IPS-18a (cell line): ENCODE results near the gene MVD.
A peak's percentile ranks its signal among the peaks of the same experiment; 100 is the strongest.

Source experiments
- H3K27ac ChIP-seq: one replicate; pipeline ENCODE4 v1.5.1; 2013; ENCODE audit warnings: low read length
- H3K27me3 ChIP-seq: one replicate; pipeline ENCODE4 v1.6.1; 2013; ENCODE audit warnings: mild to moderate bottlenecking, low read length; ENCODE audit not compliant: control insufficient read depth, insufficient read depth
- H3K36me3 ChIP-seq: one replicate; pipeline ENCODE4 v1.6.1; 2013; ENCODE audit warnings: low read depth, low read length; ENCODE audit not compliant: control insufficient read depth
- H3K4me1 ChIP-seq: one replicate; pipeline ENCODE4 v1.6.1; 2013; ENCODE audit warnings: low read depth, low read length; ENCODE audit not compliant: control insufficient read depth
- H3K4me3 ChIP-seq: one replicate; pipeline ENCODE4 v1.5.1; 2013; ENCODE audit warnings: low read length
- H3K9ac ChIP-seq: one replicate; pipeline ENCODE4 v1.6.1; 2013; ENCODE audit warnings: mild to moderate bottlenecking, low read length, moderate library complexity
- H3K9me3 ChIP-seq: one replicate; pipeline ENCODE4 v1.6.1; 2013; ENCODE audit warnings: low read depth, low read length; ENCODE audit not compliant: control insufficient read depth

MVD gene

DNA sequence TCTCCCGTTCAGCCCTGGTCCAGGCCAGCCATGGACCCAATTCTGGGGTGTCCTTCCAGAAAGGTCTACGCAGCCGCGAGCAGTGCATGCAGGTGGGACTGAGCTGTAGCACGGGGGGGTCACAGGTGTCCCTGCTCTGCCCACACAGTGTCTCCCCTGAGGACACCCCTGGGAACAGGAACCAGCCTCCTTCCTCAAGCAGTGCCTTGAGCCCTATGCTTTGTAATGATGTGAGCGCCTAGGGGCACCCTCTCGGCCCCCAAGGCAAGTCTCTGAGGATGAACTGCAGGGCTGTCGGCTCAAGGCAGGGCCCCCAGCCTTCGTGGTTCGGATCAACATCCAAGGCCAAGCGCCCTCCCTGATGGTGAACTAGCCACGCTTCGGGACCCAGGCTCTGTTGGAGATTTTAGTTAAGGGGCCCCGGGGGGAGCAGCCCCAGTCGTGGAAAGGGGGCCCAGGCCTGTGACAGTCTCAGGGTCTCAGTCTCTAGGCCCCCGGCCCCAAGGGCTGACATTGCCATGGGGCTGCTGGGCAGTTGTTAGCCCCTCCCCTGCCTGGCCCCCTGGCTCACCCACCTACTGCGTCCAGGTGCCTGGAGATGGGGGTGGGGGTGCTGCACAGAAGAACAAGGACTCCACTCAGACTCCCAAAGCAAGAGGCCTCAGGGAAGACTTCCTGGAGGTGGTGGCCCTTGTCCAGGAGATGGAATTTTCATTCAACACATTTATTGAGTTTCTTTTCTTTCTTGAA lies 22.2 kb downstream of the MVD start:
- Histone ChIP-seq H3K4me1 (peaks cover 16% of the 10 kb centered on the region), H3K9ac (no peak overlapping the region), H3K27me3 (peaks cover 6% of the 10 kb centered on the region), H3K9me3 (no peaks in the 10 kb centered on the region), H3K36me3 (no peaks in the 10 kb centered on the region), H3K4me3 (no peak overlapping the region), H3K27ac (no peak overlapping the region)

DNA sequence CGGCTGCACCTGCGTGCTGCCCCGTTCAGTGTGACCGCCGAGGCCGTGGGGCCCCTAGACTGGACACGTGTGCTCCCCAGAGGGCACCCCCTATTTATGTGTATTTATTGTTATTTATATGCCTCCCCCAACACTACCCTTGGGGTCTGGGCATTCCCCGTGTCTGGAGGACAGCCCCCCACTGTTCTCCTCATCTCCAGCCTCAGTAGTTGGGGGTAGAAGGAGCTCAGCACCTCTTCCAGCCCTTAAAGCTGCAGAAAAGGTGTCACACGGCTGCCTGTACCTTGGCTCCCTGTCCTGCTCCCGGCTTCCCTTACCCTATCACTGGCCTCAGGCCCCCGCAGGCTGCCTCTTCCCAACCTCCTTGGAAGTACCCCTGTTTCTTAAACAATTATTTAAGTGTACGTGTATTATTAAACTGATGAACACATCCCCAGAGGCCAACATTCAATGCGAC lies 22.8 kb downstream of the MVD start:
- Histone ChIP-seq H3K9ac (no peak overlapping the region), H3K27ac (no peak overlapping the region), H3K4me1 (peaks cover 16% of the 10 kb centered on the region), H3K4me3 (no peak overlapping the region), H3K36me3 (no peaks in the 10 kb centered on the region), H3K9me3 (no peaks in the 10 kb centered on the region), H3K27me3 (peaks cover 10% of the 10 kb centered on the region)

DNA sequence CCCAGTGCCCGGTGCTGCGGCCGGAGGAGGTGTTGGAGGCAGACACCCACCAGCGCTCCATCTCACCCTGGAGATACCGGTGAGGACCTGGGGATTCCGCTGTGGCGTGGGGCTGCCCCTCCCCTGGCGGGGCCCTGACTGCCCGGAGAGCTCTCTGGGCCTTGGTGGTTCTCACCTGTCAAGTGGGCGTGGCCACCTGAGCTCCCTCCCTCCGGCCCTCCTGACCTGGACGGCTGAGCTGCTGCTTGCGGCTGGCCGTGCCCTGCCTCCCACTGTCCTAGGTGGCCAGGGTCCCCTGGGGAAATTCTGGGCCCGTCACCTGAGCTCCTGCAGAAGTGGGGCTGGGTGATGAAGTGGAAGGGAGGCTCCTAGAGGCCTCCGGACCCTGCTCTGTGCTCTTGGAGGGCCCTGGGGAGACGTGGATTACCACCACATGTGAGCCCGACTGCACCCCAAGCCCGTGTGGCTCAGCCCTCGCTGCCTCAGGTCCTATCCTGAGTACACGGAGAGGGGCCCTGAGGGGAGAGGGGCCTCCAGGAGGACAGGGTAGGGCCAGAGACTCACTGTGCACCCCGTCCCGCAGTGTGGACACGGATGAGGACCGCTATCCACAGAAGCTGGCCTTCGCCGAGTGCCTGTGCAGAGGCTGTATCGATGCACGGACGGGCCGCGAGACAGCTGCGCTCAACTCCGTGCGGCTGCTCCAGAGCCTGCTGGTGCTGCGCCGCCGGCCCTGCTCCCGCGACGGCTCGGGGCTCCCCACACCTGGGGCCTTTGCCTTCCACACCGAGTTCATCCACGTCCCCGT lies 23.5 kb downstream of the MVD start:
- peaks cover 12% of the 10 kb centered on the region for H3K27me3 ChIP-seq
- H3K27ac ChIP-seq = no peak overlapping the region
- no peak overlapping the region for H3K9ac ChIP-seq
- H3K36me3 ChIP-seq = no peaks in the 10 kb centered on the region
- H3K9me3 ChIP-seq = no peaks in the 10 kb centered on the region
- no peak overlapping the region for H3K4me3 ChIP-seq
- peaks cover 16% of the 10 kb centered on the region for H3K4me1 ChIP-seq

DNA sequence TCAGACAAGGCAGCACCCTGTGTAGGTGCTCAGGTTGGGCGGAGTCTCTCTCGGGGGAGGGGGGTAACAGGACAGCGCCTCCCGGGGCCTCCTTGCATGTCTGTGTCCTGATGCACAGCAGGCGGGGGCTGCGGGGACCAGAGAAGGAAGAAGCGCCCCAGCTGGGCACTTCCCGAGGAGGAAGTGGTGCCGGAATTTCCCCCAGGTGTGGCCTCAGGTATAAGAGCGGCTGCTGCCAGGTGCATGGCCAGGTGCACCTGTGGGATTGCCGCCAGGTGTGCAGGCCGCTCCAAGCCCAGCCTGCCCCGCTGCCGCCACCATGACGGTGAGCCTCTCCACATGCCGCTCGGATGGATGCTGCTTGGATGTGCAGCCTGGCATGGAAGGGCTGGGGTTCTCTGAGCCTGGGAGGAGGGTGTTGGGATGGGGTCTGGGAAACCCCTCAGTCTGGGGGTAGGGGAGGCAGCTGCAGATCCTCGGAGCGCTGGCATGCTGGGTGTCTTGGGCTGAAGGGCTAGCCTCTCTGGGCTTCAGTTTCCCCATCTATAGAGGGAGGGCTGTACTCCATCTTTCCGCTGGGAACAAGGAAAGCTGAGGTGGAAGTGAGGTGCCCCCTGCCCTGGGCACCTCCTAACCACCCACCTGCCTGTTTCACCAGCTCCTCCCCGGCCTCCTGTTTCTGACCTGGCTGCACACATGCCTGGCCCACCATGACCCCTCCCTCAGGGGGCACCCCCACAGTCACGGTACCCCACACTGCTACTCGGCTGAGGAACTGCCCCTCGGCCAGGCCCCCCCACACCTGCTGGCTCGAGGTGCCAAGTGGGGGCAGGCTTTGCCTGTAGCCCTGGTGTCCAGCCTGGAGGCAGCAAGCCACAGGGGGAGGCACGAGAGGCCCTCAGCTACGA lies 24.3 kb downstream of the MVD start, which contains the start of gene IL17C:
Gene IL17C (plus strand): TSS at position 250 of the 908 bp plus-strand sequence. CDS start 70 bp downstream, at position 320.
- Histone ChIP-seq H3K9me3 (no peaks in the 10 kb centered on the region), H3K36me3 (no peaks in the 10 kb centered on the region), H3K27ac (no peak within 1 kb of the TSS), H3K4me3 (no peak within 1 kb of the TSS), H3K9ac (no peak within 1 kb of the TSS), H3K4me1 (peaks cover 19% of the 10 kb centered on the region), H3K27me3 (peaks cover 12% of the 10 kb centered on the region)

DNA sequence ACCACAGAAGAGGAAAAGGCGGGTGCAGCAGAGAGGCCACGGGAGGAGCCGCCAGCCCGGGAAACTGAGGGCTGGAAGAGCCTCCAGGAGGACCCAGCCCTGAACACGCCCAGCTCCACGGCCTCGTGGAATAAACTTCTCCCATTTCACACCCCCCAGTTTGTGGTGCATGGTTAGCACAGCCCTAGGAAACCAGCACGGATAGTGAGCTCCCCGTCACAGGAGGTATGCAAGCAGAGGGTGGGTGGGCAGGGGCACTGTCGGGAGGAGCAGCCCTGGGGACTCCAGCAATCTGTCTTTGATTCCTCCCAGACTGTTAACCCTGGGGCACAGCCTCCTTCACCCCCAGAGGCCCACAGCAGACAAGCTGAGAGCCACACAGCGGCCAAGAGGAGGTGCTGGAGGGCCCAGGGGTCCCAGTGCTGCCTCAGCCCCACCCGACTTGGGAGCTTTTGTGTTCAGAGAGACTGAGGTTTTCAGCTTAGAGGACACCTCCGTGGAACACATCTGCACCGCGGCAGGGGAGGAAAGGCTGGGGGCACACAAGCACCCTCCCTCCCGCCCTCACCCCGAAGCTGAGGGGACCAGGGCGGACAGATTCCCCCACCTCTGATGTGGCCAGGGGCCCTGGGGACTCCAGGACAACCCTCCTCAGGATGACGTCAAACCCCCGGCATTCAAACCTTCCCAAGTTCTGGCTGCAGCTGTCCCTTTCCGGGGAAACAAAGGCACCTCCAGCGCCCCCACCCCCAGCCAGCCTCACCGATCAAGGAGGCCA lies 26.2 kb downstream of the MVD start:
- Histone ChIP-seq H3K4me1 (peaks cover 19% of the 10 kb centered on the region), H3K27me3 (peaks cover 12% of the 10 kb centered on the region), H3K36me3 (no peaks in the 10 kb centered on the region), H3K4me3 (no peak overlapping the region), H3K9ac (no peak overlapping the region), H3K9me3 (no peaks in the 10 kb centered on the region), H3K27ac (no peak overlapping the region)

DNA sequence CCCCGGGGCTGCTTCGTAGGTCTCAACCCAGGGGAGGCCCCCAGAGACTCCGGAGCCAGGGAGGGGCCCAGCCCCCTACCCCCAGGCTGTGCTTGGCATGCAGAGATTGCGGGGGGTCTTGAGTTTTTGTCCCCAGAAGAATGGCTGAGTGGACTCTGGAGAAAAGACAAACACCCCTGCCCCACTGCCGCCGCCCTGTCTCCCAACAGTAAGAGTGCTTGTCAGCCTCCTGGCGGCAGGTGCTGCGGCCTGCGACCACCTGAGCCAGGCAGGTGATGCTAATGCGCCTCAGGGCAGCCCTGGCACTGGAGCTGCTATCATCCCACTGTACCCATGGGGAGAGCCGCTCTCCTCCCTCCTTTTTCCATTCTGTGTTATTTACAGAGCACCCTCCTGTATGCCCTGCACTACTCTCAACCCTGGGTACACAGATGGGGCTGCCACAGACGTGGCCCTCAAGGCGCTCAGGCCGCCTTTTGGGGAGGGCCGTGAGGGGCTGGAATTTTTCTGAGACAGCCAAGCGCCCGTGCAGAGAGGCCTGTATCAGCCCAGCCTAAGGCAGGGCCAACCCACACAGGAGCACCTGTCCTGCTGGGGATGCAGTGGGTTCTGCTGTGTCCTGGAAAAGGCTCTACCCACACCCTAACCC lies 27.1 kb downstream of the MVD start:
- H3K36me3 ChIP-seq = no peaks in the 10 kb centered on the region
- H3K27me3 ChIP-seq = peaks cover 12% of the 10 kb centered on the region

DNA sequence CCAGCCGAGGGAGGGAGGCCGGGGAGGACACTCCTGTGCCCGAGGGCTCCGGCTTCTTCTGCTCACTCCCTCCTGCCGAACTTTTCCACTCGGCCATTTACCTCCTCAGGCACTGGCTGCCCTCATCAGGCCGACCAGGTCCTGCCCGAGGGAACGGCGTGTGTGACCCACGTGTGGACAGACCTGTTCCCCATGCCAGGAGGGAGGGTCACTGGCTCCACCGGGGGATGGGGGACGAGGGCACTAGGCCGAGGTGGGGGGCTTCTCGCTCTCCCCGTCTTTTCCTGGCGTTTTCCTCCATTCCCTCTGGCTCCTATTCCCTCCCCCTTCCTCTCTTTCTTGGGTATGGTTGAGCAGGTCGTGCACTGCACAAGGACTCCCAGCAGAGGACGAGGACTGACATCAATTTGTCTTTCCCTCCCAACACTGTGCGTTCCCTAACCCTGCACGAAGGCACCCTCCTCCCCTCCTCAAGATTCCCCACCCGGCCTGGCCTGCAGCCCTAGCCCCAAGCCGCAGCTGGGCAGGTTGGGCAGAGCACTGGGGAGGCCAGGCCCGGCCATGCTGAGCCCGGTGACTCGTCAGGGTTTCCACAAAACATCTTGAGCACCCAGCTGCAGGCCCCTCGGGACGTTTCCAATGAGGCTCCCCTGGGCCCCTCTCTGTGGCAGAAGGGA lies 27.8 kb downstream of the MVD start:
- H3K9ac ChIP-seq = no peak overlapping the region
- peaks cover 6% of the 10 kb centered on the region for H3K27me3 ChIP-seq
- H3K36me3 ChIP-seq = peaks cover 3% of the 10 kb centered on the region
- peaks cover 19% of the 10 kb centered on the region for H3K4me1 ChIP-seq
- H3K4me3 ChIP-seq = peak overlapping the region; percentile 61
- H3K27ac ChIP-seq = no peak overlapping the region
- no peaks in the 10 kb centered on the region for H3K9me3 ChIP-seq

More for the DNA sequence above, 27.1 kb downstream of the MVD start:
- no peaks in the 10 kb centered on the region for H3K9me3 ChIP-seq
- H3K4me1 ChIP-seq = peaks cover 19% of the 10 kb centered on the region
- no peak overlapping the region for H3K27ac ChIP-seq
- no peak overlapping the region for H3K4me3 ChIP-seq
- H3K9ac ChIP-seq = no peak overlapping the region

DNA sequence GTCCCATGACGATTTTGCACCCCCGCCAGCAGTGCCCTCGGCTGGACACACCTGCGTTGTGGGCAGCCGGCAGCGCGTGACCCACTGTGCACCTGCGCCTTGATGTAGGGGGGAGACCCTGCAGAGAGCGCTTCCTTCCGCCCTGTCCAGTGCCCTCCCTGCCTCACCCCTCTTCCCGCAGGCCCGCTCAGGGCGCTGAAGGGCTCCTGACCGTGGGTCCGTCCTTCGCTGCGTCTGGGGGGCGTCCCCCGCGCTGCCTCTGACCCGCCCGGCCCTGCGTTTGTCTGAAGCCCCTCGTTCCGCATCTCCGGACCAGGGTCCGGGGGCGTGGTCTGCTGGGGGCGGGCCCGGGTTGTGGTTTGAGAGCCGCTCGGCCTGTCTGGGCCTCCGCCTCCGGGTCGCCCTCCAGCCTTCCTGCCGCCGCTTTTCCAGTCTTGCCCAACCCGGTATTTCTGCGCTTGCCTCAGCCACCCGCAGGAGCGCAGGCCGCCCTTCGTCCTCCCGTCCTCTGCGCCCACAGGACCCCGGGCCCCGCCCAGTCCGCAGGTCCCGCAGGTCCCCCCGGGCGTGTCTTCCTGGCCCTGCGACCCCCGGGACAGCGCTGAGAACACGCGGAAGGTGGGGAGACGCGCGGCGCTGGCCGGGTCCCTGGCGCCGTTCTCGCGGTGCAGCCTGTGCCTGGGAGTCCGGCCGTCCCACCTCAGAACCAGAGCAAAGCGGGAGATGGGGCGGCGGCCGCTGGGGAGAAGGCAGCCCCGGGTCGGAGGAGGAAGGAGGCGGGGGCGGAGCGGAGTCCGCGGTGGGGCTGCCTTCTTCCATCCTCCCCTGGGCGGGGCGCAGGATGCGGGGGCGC lies 28.5 kb downstream of the MVD start:
- Histone ChIP-seq H3K9me3 (no peaks in the 10 kb centered on the region), H3K9ac (no peak overlapping the region), H3K4me3 (peak overlapping the region; percentile 61), H3K27me3 (peaks cover 6% of the 10 kb centered on the region), H3K27ac (no peak overlapping the region), H3K36me3 (peaks cover 9% of the 10 kb centered on the region), H3K4me1 (peaks cover 16% of the 10 kb centered on the region)

DNA sequence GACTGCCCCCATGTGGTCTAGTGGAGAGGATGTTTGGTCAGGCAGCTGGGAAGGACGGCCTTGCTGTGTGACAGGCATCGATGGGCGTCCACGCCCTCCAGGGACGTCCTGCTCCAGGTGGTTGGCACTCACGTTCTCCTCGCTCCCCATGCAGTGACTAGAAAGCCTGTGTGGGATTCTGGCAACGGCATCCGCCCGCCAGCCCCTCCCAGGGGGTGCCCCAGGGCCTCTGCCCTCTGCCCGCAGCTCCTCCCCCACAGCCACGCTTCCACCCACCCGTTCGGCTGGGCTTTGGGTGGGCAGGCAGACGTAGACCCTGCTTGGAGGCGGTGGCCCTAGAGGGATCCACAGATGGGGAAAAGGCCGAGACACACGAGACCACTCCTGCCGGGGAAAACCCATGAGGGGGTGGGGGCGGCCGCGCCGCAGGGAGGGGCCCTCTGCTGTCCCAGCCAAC lies 29.2 kb downstream of the MVD start:
- Histone ChIP-seq H3K9ac (no peak overlapping the region), H3K4me3 (peak overlapping the region; percentile 61), H3K4me1 (peaks cover 10% of the 10 kb centered on the region), H3K36me3 (peaks cover 9% of the 10 kb centered on the region), H3K9me3 (no peaks in the 10 kb centered on the region), H3K27me3 (peaks cover 6% of the 10 kb centered on the region), H3K27ac (no peak overlapping the region)
